GM20000 (cell line): ENCODE measurements around the gene ZNF415.

ENCODE experiments used
- DNase-seq: peaks from one replicate; pipeline ENCODE4 v3.0.0; 2012; ENCODE audit warnings: low spot score
- CTCF ChIP-seq: IDR thresholded peaks from 2 replicates; pipeline ENCODE4 v1.5.1; 2012; ENCODE audit warnings: mild to moderate bottlenecking, control low read depth; ENCODE audit errors: extremely low read depth, missing control alignments

ZNF415 gene

GRCh38 chr19:53132141-53132991 is at the start of gene ZNF415:
ZNF415 (minus strand) TSS chr19:53132910; CDS start chr19:53122676, 10,234 bp downstream.
- no peak for TF ChIP-seq CTCF
- peak; percentile 77 for DNase-seq

GRCh38 chr19:53182202-53182601 is 49.5 kb upstream of the ZNF415 start:
- no peak for DNase-seq
- no peak for TF ChIP-seq CTCF

- DNase-seq, result no peak
- TF ChIP-seq CTCF, result no peak
These were observed 45.3 kb upstream of the ZNF415 start for GRCh38 chr19:53177986-53178385.

- DNase-seq, result no peak
- no peak for TF ChIP-seq CTCF
These were observed 40.2 kb upstream of the ZNF415 start for GRCh38 chr19:53172889-53173288.

- no peak for DNase-seq
- no peak for TF ChIP-seq CTCF
These were observed 33.0 kb upstream of the ZNF415 start for GRCh38 chr19:53165691-53166091.

GRCh38 chr19:53161123-53161522 is 28.4 kb upstream of the ZNF415 start:
- TF ChIP-seq CTCF, result no peak
- no peak for DNase-seq

- no peak for TF ChIP-seq CTCF
- DNase-seq, result no peak
These were observed 27.6 kb upstream of the ZNF415 start for GRCh38 chr19:53160350-53160749.
